Measurements from ENCODE around the gene LYPLAL1. TPM values are rescaled to one million over a fixed set of nuclear protein-coding genes. Genes with fewer than 3 reads are reported as not detected.

Gene LYPLAL1
- polyA plus RNA-seq, 1 of the 3 experiments (the other 2 are of a cell fraction), result 11.2 TPM

- Histone ChIP-seq H3K36me3 (replicated peaks in 1 of 2; ENCODE audit: control insufficient read depth in 1 of 2, insufficient read depth in 2 of 2, low read length in 1 of 2) (peaks cover 19 to 52% of the 10 kb centered on the region in 2 experiments), H3F3A (replicated peaks; ENCODE audit: insufficient read depth) (no peaks in the 10 kb centered on the region), H3K9me3 (no peaks in the 10 kb centered on the region), H3K4me3 (ENCODE audit: low read depth in 2 of 2, low read length in 1 of 2) (no peak overlapping the region), H3K27ac (ENCODE audit: low read depth in 2 of 2, low read length in 1 of 2) (no peak overlapping the region), H3K9me2 (no peaks in the 10 kb centered on the region), H4K20me1 (ENCODE audit: insufficient read depth) (no peaks in the 10 kb centered on the region), H2AFZ (ENCODE audit: low read depth) (no peak overlapping the region), H3K9ac (no peak overlapping the region), H3K4me1 (ENCODE audit: control insufficient read depth in 1 of 2, insufficient read depth in 2 of 2, low read depth in 1 of 2, low read length in 1 of 2) (no peaks in the 10 kb centered on the region), H3K79me2 (ENCODE audit: insufficient read depth) (no peaks in the 10 kb centered on the region), H3K27me3 (ENCODE audit: insufficient read depth) (no peaks in the 10 kb centered on the region), H3K4me2 (no peak overlapping the region)
- DNase-seq, result no peak
- ChIA-PET POLR2A (no interaction called here), CTCF (interaction anchor here (0.6 kb wide), 1 partner anchor 320 kb away, joined by 3 read pairs; no protein-coding TSS in a partner anchor)
- TF ChIP-seq MEF2A (IDR thresholded peaks at IDR 0.05; ENCODE audit: borderline replicate concordance, low read depth), result no peak
Observed at GRCh38 chr1:219215477-219215876, 41.8 kb downstream of the LYPLAL1 start.

DNA sequence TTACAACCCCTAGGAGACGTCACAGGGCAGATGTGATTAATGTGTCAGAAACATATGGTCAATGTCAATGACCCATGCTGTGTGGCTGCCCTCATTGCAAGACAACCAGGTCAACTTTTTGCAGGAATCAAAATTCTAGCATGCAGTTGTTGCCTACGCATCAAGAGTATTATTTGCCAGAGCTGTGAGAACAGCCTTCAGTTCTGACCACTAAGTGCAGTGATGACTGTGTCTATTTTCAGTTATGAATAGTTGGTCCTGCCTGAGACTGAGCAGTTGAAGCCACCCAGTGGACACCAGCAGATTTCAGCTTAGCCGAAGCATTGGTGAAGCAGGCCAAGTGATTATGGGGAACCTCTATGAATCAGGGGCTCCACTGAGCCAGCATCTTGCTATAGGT, 47.3 kb downstream of the LYPLAL1 start:
- no peaks in the 10 kb centered on the region for H3K9me3 ChIP-seq
- no peak overlapping the region for H3K27ac ChIP-seq (ENCODE audit: low read depth in 2 of 2, low read length in 1 of 2)
- no peaks in the 10 kb centered on the region for H3K9me2 ChIP-seq
- no peak overlapping the region for H3K9ac ChIP-seq
- WGBS (ENCODE audit: low lambda C conversion rate), result 95% methylated on average over 2 of the region's 3 CpGs
- H3K4me3 ChIP-seq (ENCODE audit: low read depth in 2 of 2, low read length in 1 of 2), result no peak overlapping the region
- H3K4me2 ChIP-seq, result no peak overlapping the region
- peaks cover 7 to 20% of the 10 kb centered on the region in 2 experiments for H3K36me3 ChIP-seq (replicated peaks in 1 of 2; ENCODE audit: control insufficient read depth in 1 of 2, insufficient read depth in 2 of 2, low read length in 1 of 2)
- H3K4me1 ChIP-seq (ENCODE audit: control insufficient read depth in 1 of 2, insufficient read depth in 2 of 2, low read depth in 1 of 2, low read length in 1 of 2), result no peaks in the 10 kb centered on the region
- no peaks in the 10 kb centered on the region for H3F3A ChIP-seq (replicated peaks; ENCODE audit: insufficient read depth)
- ChIA-PET POLR2A (no interaction called here), CTCF (interaction anchor here (0.8 kb wide), 1 partner anchor 17 kb away, joined by 3 read pairs; no protein-coding TSS in a partner anchor)
- TF ChIP-seq EZH2phosphoT487 (IDR thresholded peaks at IDR 0.05; ENCODE audit: borderline replicate concordance, low read depth), result no peak
- TF ChIP-seq CTCF (IDR thresholded peaks at IDR 0.05), result peak; percentile 14; the same call in 1 of the 2 replicates
- no peaks in the 10 kb centered on the region for H3K79me2 ChIP-seq (ENCODE audit: insufficient read depth)
- DNase-seq, result no peak
- H3K27me3 ChIP-seq (ENCODE audit: insufficient read depth), result no peaks in the 10 kb centered on the region
- H2AFZ ChIP-seq (ENCODE audit: low read depth), result no peak overlapping the region
- no peaks in the 10 kb centered on the region for H4K20me1 ChIP-seq (ENCODE audit: insufficient read depth)

- TF ChIP-seq SMC3 (IDR thresholded peaks at IDR 0.05; ENCODE audit: low read depth, low read length) (no peak), USF2 (IDR thresholded peaks at IDR 0.05; ENCODE audit: borderline replicate concordance, low read depth, low read length) (no peak), FOSL2 (IDR thresholded peaks at IDR 0.05; ENCODE audit: borderline replicate concordance, low read depth) (no peak), FOXJ3 (CRISPR knock-in tag; IDR thresholded peaks at IDR 0.05) (no peak), MAX (IDR thresholded peaks at IDR 0.05; ENCODE audit: low read depth) (no peak), SIN3A (IDR thresholded peaks at IDR 0.05; ENCODE audit: borderline replicate concordance, low read depth, low read length) (no peak), TAF1 (IDR thresholded peaks at IDR 0.05; ENCODE audit: borderline replicate concordance, low read depth, low read length) (no peak), MEF2A (IDR thresholded peaks at IDR 0.05; ENCODE audit: borderline replicate concordance, low read depth) (no peak), IRF3 (IDR thresholded peaks at IDR 0.05; ENCODE audit: low read depth, low read length) (no peak), YY1 (IDR thresholded peaks at IDR 0.05; ENCODE audit: low read depth) (no peak)
- ChIA-PET CTCF (no interaction called here), POLR2A (no interaction called here)
- Histone ChIP-seq H3K4me2 (no peak overlapping the region), H3K27me3 (ENCODE audit: insufficient read depth) (no peaks in the 10 kb centered on the region), H3F3A (replicated peaks; ENCODE audit: insufficient read depth) (no peaks in the 10 kb centered on the region), H2AFZ (ENCODE audit: low read depth) (no peak overlapping the region), H4K20me1 (ENCODE audit: insufficient read depth) (no peaks in the 10 kb centered on the region), H3K79me2 (ENCODE audit: insufficient read depth) (no peaks in the 10 kb centered on the region), H3K36me3 (replicated peaks in 1 of 2; ENCODE audit: control insufficient read depth in 1 of 2, insufficient read depth in 2 of 2, low read length in 1 of 2) (peaks cover 3 to 26% of the 10 kb centered on the region in 2 experiments), H3K4me3 (ENCODE audit: low read depth in 2 of 2, low read length in 1 of 2) (no peak overlapping the region), H3K4me1 (ENCODE audit: control insufficient read depth in 1 of 2, insufficient read depth in 2 of 2, low read depth in 1 of 2, low read length in 1 of 2) (no peaks in the 10 kb centered on the region), H3K9ac (no peak overlapping the region), H3K9me2 (no peaks in the 10 kb centered on the region), H3K9me3 (no peaks in the 10 kb centered on the region), H3K27ac (ENCODE audit: low read depth in 2 of 2, low read length in 1 of 2) (no peak overlapping the region)
- DNase-seq, result no peak
Observed at GRCh38 chr1:219223496-219223895, 49.8 kb downstream of the LYPLAL1 start.
